Mammary epithelial cell (primary cell): ENCODE data around the gene AIDA.

ENCODE experiments used
- CTCF ChIP-seq, 2 donors: IDR thresholded peaks in 1 of 2; conservative IDR thresholded peaks in 1 of 2; 2 replicates each; pipeline ENCODE4 v1.5.1; 2011 to 2012; ENCODE audit warnings: inconsistent platforms in 2 of 2, low read length in 2 of 2, mild to moderate bottlenecking in 2 of 2, control low read depth in 1 of 2, low read depth in 1 of 2; ENCODE audit not compliant: insufficient read depth in 1 of 2; ENCODE audit errors: extremely low read depth in 1 of 2
- EZH2 ChIP-seq: IDR thresholded peaks from 2 replicates; pipeline ENCODE4 v1.6.1; 2012; ENCODE audit warnings: low read length, inconsistent platforms, borderline replicate concordance

GRCh38 chr1:222704260-222704659, 8.0 kb downstream of the AIDA start:
- TF ChIP-seq CTCF (conservative IDR thresholded peaks at IDR 0.05 in 1 of 2, IDR thresholded peaks at IDR 0.05 in 1 of 2; ENCODE audit: extremely low read depth in 1 of 2, insufficient read depth in 1 of 2, low read depth in 1 of 2, low read length in 2 of 2) (no peak), EZH2 (no peak)
